Measurements from ENCODE around the gene TUBAL3.

- no peak for TF ChIP-seq CTCF (conservative IDR thresholded peaks at IDR 0.05; ENCODE audit: low read depth, low read length)
- TF ChIP-seq EZH2 (IDR thresholded peaks at IDR 0.05; ENCODE audit: borderline replicate concordance, low read depth, low read length, poor library complexity, severe bottlenecking), result no peak
Measured at GRCh38 chr10:5354068-5354467, 50.6 kb downstream of the TUBAL3 start.

Measured in A673 (cell line).